HEK293 (cell line): ENCODE data around the gene DCDC2.
"Not testable (repeated sequence)": the region's sequence is repeated elsewhere in the genome, so short reads cannot be mapped to it uniquely, and the experiment has no call there.

Experiments
- CTCF ChIA-PET: fragments of 350-600 bp; formaldehyde crosslinking; extraction: SDS; loops from one replicate; lab custom pipeline; 2021; ENCODE audit warnings: antibody characterized with exemption; lab: Yijun Ruan, JAX
- POLR2A ChIA-PET: fragments of 300-600 bp; formaldehyde crosslinking; extraction: SDS; loops from one replicate; lab custom pipeline; 2020; ENCODE audit warnings: antibody characterized with exemption, inconsistent platforms; lab: Yijun Ruan, JAX
- H3K27ac ChIP-seq: fragments of 200-500 bp; sonication (Bioruptor generic); 2 replicates; pipeline ENCODE4 v1.5.1; 2014; ENCODE audit warnings: low read depth, low read length, control low read depth, inconsistent platforms; ENCODE audit errors: extremely low read depth
- H3K36me3 ChIP-seq, 2 experiments: fragments of 200-500 bp in 1 of 2; sonication (Bioruptor generic) in 1 of 2; 1 replicate in 1 of 2; 2 replicates in 1 of 2; pipeline ENCODE4 v1.5.1; 2014 to 2017; ENCODE audit warnings: inconsistent platforms in 2 of 2, low read length in 2 of 2; ENCODE audit not compliant: control insufficient read depth in 2 of 2, insufficient read depth in 1 of 2
- H3K4me1 ChIP-seq: fragments of 200-500 bp; sonication (Bioruptor generic); 2 replicates; pipeline ENCODE4 v1.5.1; 2014; ENCODE audit warnings: mild to moderate bottlenecking, low read length, inconsistent platforms; ENCODE audit not compliant: control insufficient read depth, insufficient read depth
- H3K4me3 ChIP-seq: 2 replicates; pipeline ENCODE4 v1.5.1; 2011; ENCODE audit warnings: low read depth, mild to moderate bottlenecking, control low read depth, low read length, moderate library complexity
- H3K9me3 ChIP-seq: fragments of 200-500 bp; sonication (Bioruptor generic); 2 replicates; pipeline ENCODE4 v1.5.1; 2014; ENCODE audit warnings: low read depth, low read length, inconsistent platforms; ENCODE audit not compliant: control insufficient read depth, insufficient read depth
- AEBP2 ChIP-seq: fragments of 450-650 bp; formaldehyde crosslinking; IDR thresholded peaks from 2 replicates; pipeline ENCODE4 v1.5.1; 2016; ENCODE audit warnings: missing biosample characterization, missing genetic modification characterization, borderline replicate concordance
- PATZ1 ChIP-seq: fragments of 450-650 bp; formaldehyde crosslinking; IDR thresholded peaks from 2 replicates; pipeline ENCODE4 v1.5.1; 2016; ENCODE audit warnings: missing biosample characterization, missing genetic modification characterization
- PBX3 ChIP-seq: sonication (generic); formaldehyde crosslinking; IDR thresholded peaks from 2 replicates; pipeline ENCODE4 v1.8.1; 2022; ENCODE audit warnings: mild to moderate bottlenecking, moderate library complexity, missing genetic modification reagents
- WT1 ChIP-seq: fragments of 450-650 bp; formaldehyde crosslinking; IDR thresholded peaks from 2 replicates; pipeline ENCODE4 v1.5.1; 2016; ENCODE audit warnings: missing biosample characterization, missing genetic modification characterization
- ZFHX2 ChIP-seq: fragments of 450-650 bp; formaldehyde crosslinking; conservative IDR thresholded peaks from 2 replicates; pipeline ENCODE4 v1.5.1; 2016; ENCODE audit warnings: missing biosample characterization, missing genetic modification characterization
- ZNF146 ChIP-seq: fragments of 450-650 bp; formaldehyde crosslinking; IDR thresholded peaks from 2 replicates; pipeline ENCODE4 v1.5.1; 2016; ENCODE audit warnings: missing biosample characterization, missing genetic modification characterization
- ZNF155 ChIP-seq: fragments of 450-650 bp; formaldehyde crosslinking; IDR thresholded peaks from 2 replicates; pipeline ENCODE4 v1.5.1; 2016; ENCODE audit warnings: missing biosample characterization, missing genetic modification characterization
- ZNF174 ChIP-seq: fragments of 450-650 bp; formaldehyde crosslinking; IDR thresholded peaks from 2 replicates; pipeline ENCODE4 v1.5.0; 2017; ENCODE audit warnings: missing biosample characterization, mild to moderate bottlenecking, missing genetic modification characterization
- ZNF184 ChIP-seq: fragments of 450-650 bp; IDR thresholded peaks from 2 replicates; pipeline ENCODE4 v1.5.1; 2018; ENCODE audit warnings: missing biosample characterization, mild to moderate bottlenecking, missing genetic modification characterization
- ZNF223 ChIP-seq: fragments of 450-650 bp; formaldehyde crosslinking; IDR thresholded peaks from 2 replicates; pipeline ENCODE4 v1.5.1; 2016; ENCODE audit warnings: missing biosample characterization, missing genetic modification characterization
- ZNF423 ChIP-seq: fragments of 450-650 bp; formaldehyde crosslinking; IDR thresholded peaks from 2 replicates; pipeline ENCODE4 v1.5.1; 2016; ENCODE audit warnings: missing biosample characterization, missing genetic modification characterization
- ZNF529 ChIP-seq: fragments of 450-650 bp; formaldehyde crosslinking; IDR thresholded peaks from 2 replicates; pipeline ENCODE4 v1.5.1; 2017; ENCODE audit warnings: missing genetic modification characterization, missing biosample characterization; ENCODE audit not compliant: insufficient replicate concordance

DCDC2 gene

GRCh38 chr6:24374612-24375011 lies 16.8 kb upstream of the DCDC2 start:
- ChIA-PET POLR2A (interaction anchor here (1.1 kb wide), 1 partner anchor 15 kb away, joined by 4 read pairs; no protein-coding TSS in a partner anchor), CTCF (interaction anchor here (0.8 to 2.1 kb wide), 4 partner anchors 10 to 91 kb away, joined by 3 to 14 read pairs (median 8); no protein-coding TSS in a partner anchor)
- no peak overlapping the region for H3K4me3 ChIP-seq
- H3K9me3 ChIP-seq = no peaks in the 10 kb centered on the region
- H3K4me1 ChIP-seq = no peaks in the 10 kb centered on the region
- no peak overlapping the region for H3K27ac ChIP-seq
- H3K36me3 ChIP-seq = no peaks in the 10 kb centered on the region
- no peak for TF ChIP-seq WT1 (tag by site-specific recombination)
- TF ChIP-seq ZNF184 = no peak
- no peak for TF ChIP-seq PATZ1
- TF ChIP-seq ZNF529 = no peak
- no peak for TF ChIP-seq ZNF223
- TF ChIP-seq ZFHX2 (tag by site-specific recombination) = no peak
- no peak for TF ChIP-seq ZNF423 (tag by site-specific recombination)
- no peak for TF ChIP-seq ZNF155 (tag by site-specific recombination)
- no peak for TF ChIP-seq ZNF146
- TF ChIP-seq PBX3 (CRISPR knock-in tag) = no peak
- TF ChIP-seq ZNF174 = no peak
- TF ChIP-seq AEBP2 = no peak
- TF ChIP-seq, all 188 proteins: peak for 0

GRCh38 chr6:24365103-24365633 lies 7.3 kb upstream of the DCDC2 start:
- H3K4me3 ChIP-seq, H3K27ac ChIP-seq, H3K4me1 ChIP-seq, POLR2A ChIA-PET, H3K9me3 ChIP-seq, H3K36me3 ChIP-seq: not testable (repeated sequence)
- CTCF ChIA-PET = interaction anchor here (0.8 to 1.5 kb wide), 2 partner anchors 10 to 82 kb away, joined by 4 to 8 read pairs; no protein-coding TSS in a partner anchor

GRCh38 chr6:24362363-24362762 lies 4.5 kb upstream of the DCDC2 start:
- H3K4me1 ChIP-seq, H3K27ac ChIP-seq, H3K9me3 ChIP-seq, POLR2A ChIA-PET, H3K4me3 ChIP-seq, H3K36me3 ChIP-seq: not testable (repeated sequence)
- CTCF ChIA-PET = interaction anchor here (0.5 to 4.2 kb wide), 6 partner anchors 24 to 79 kb away, joined by 3 to 68 read pairs (median 5); no protein-coding TSS in a partner anchor
